ENCODE data around the gene AKT2. TPM values are rescaled to one million over a fixed set of nuclear protein-coding genes. Genes with fewer than 3 reads are reported as not detected.

The AKT2 gene
- total and polyA plus RNA-seq, 10 of the 15 experiments (the other 5 are each of a cell fraction or from before 2014, with no cell fraction given), result 1.0 to 185 (median 71.5) TPM

DNA sequence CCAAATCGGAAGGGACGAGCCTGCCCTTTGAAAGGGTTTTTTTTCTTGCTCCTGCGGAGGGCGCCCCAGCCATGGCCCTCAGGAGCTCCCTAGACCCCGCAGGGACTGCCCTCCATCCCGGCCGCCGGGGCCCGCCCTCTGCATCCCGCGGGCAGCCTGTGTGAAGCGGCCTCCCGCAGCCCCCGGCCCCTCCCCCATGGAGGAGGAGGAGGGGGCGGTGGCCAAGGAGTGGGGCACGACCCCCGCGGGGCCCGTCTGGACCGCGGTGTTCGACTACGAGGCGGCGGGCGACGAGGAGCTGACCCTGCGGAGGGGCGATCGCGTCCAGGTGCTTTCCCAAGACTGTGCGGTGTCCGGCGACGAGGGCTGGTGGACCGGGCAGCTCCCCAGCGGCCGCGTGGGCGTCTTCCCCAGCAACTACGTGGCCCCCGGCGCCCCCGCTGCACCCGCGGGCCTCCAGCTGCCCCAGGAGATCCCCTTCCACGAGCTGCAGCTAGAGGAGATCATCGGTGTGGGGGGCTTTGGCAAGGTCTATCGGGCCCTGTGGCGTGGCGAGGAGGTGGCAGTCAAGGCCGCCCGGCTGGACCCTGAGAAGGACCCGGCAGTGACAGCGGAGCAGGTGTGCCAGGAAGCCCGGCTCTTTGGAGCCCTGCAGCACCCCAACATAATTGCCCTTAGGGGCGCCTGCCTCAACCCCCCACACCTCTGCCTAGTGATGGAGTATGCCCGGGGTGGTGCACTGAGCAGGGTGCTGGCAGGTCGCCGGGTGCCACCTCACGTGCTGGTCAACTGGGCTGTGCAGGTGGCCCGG lies 93.1 kb downstream of the AKT2 start (continued):
- TF ChIP-seq CBFB (IDR thresholded peaks at IDR 0.05; ENCODE audit: low read depth) (no peak), SRF (IDR thresholded peaks at IDR 0.05; ENCODE audit: low read depth in 2 of 2, low read length in 2 of 2) (no peak), EGR1 (IDR thresholded peaks at IDR 0.05; ENCODE audit: borderline replicate concordance in 1 of 2, low read depth in 2 of 2, low read length in 2 of 2) (peak in 1 of 2 experiments; percentile 64; a peak in 1 of 3 replicates), GATAD2B (conservative IDR thresholded peaks at IDR 0.05; ENCODE audit: low read depth) (0 out of 2 replicates have a peak, but pooled peaks have one; percentile 33), STAT1 (conservative IDR thresholded peaks at IDR 0.05) (no peak), ZNF687 (IDR thresholded peaks at IDR 0.05) (no peak), JUNB (IDR thresholded peaks at IDR 0.05) (no peak), E2F4 (IDR thresholded peaks at IDR 0.05; ENCODE audit: low read depth, low read length) (no peak), BCL11A (IDR thresholded peaks at IDR 0.05; ENCODE audit: low read depth, low read length) (no peak), RAD21 (IDR thresholded peaks at IDR 0.05; ENCODE audit: insufficient read depth, low read depth, low read length) (peak; percentile 31; the same call in 1 of the 2 replicates)

Measured in GM12878 (cell line).